ENCODE measurements around the gene AMZ2. TPM values are rescaled to one million over a fixed set of nuclear protein-coding genes. Genes with fewer than 3 reads are reported as not detected.

Gene AMZ2
- total RNA-seq = 81.0 TPM

GRCh38 chr17:68247445-68248198, at the start of gene AMZ2:
Gene AMZ2 (plus strand): TSS chr17:68248043. CDS start chr17:68250188, 2,145 bp downstream.

GRCh38 chr17:68290955-68291835, 43.4 kb downstream of the AMZ2 start, which contains the start of the genes ARSG and SLC16A6:
Gene ARSG (plus strand): TSS chr17:68291495. CDS start chr17:68307494, 15,999 bp downstream.
Gene SLC16A6 (minus strand): TSS chr17:68291127. CDS start chr17:68278320, 12,807 bp downstream.

Other genes with a start within 250 kb of the AMZ2 start
- 55.4 TPM for gene KPNA2, start 212.3 kb upstream of the AMZ2 start, total RNA-seq
- 3.5 TPM for gene SLC16A6, start 43.1 kb downstream of the AMZ2 start, total RNA-seq
- gene ARSG, start 43.5 kb downstream of the AMZ2 start, total RNA-seq = 15.0 TPM
- gene WIPI1, start 209.5 kb downstream of the AMZ2 start, total RNA-seq = 8.8 TPM

Measured in diencephalon (tissue), 1 donor.